Neural cell (in vitro differentiated cells): Measurements from ENCODE around the gene CRTC1.

Experiments
- CTCF ChIP-seq: fragments of 450-650 bp; IDR thresholded peaks from 2 replicates; pipeline ENCODE4 v1.5.1; 2014; ENCODE audit warnings: antibody characterized with exemption, mild to moderate bottlenecking, moderate library complexity; ENCODE audit not compliant: poor library complexity, severe bottlenecking
- EP300 ChIP-seq: fragments of 450-650 bp; conservative IDR thresholded peaks from 2 replicates; pipeline ENCODE4 v1.6.1; 2014; ENCODE audit warnings: antibody characterized with exemption, mild to moderate bottlenecking, moderate library complexity; ENCODE audit not compliant: poor library complexity, severe bottlenecking
- EZH2 ChIP-seq: fragments of 200-600, 300-800 bp; shearing (Covaris generic), sonication (generic); IDR thresholded peaks from 2 replicates; pipeline ENCODE4 v1.6.1; 2014; ENCODE audit warnings: antibody characterized with exemption, low read length, borderline replicate concordance, mild to moderate bottlenecking; ENCODE audit not compliant: insufficient read depth, poor library complexity, severe bottlenecking
- POLR2AphosphoS5 ChIP-seq: IDR thresholded peaks from 2 replicates; pipeline ENCODE4 v1.6.1; 2012
- SMC3 ChIP-seq: fragments of 450-650 bp; conservative IDR thresholded peaks from 2 replicates; pipeline ENCODE4 v1.6.1; 2014; ENCODE audit warnings: antibody characterized with exemption, mild to moderate bottlenecking, moderate library complexity; ENCODE audit not compliant: poor library complexity
- TAF1 ChIP-seq: IDR thresholded peaks from 2 replicates; pipeline ENCODE4 v1.6.1; 2012; ENCODE audit warnings: low read depth
- TF ChIP-seq, protein P1 (sequence below): IDR thresholded peaks from 2 replicates; pipeline ENCODE4 v1.6.1; 2012; ENCODE audit warnings: borderline replicate concordance

- TF ChIP-seq EP300 (no peak), POLR2AphosphoS5 (no peak), CTCF (no peak), SMC3 (no peak), TAF1 (no peak), EZH2 (no peak)
- TF ChIP-seq, protein P1, sequence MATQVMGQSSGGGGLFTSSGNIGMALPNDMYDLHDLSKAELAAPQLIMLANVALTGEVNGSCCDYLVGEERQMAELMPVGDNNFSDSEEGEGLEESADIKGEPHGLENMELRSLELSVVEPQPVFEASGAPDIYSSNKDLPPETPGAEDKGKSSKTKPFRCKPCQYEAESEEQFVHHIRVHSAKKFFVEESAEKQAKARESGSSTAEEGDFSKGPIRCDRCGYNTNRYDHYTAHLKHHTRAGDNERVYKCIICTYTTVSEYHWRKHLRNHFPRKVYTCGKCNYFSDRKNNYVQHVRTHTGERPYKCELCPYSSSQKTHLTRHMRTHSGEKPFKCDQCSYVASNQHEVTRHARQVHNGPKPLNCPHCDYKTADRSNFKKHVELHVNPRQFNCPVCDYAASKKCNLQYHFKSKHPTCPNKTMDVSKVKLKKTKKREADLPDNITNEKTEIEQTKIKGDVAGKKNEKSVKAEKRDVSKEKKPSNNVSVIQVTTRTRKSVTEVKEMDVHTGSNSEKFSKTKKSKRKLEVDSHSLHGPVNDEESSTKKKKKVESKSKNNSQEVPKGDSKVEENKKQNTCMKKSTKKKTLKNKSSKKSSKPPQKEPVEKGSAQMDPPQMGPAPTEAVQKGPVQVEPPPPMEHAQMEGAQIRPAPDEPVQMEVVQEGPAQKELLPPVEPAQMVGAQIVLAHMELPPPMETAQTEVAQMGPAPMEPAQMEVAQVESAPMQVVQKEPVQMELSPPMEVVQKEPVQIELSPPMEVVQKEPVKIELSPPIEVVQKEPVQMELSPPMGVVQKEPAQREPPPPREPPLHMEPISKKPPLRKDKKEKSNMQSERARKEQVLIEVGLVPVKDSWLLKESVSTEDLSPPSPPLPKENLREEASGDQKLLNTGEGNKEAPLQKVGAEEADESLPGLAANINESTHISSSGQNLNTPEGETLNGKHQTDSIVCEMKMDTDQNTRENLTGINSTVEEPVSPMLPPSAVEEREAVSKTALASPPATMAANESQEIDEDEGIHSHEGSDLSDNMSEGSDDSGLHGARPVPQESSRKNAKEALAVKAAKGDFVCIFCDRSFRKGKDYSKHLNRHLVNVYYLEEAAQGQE = no peak
Observed at GRCh38 chr19:18659281-18660050, 24.0 kb upstream of the CRTC1 start.
